ENCODE results near the gene BET1L.
"Not testable (repeated sequence)": the region's sequence is repeated elsewhere in the genome, so short reads cannot be mapped to it uniquely, and the experiment has no call there.

Gene BET1L

DNA sequence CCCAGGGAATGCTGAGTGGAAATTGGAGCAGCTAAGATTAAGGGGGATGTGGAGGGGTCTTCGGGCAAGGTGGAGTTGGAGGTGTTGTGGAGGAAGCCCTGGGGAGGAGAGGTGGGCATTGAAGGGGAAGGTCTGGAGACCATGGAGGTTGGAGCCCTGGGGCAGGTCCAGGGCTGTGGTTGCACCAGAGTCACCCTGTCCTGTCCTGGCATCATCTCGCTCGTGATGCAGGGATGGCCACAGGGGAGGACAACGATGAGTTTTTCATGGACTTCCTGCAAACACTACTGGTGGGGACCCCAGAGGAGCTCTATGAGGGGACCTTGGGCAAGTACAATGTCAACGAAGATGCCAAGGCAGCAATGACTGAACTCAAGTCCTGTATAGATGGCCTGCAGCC, 13.7 kb downstream of the BET1L start:
- peak; percentile 5 for DNase-seq

DNA sequence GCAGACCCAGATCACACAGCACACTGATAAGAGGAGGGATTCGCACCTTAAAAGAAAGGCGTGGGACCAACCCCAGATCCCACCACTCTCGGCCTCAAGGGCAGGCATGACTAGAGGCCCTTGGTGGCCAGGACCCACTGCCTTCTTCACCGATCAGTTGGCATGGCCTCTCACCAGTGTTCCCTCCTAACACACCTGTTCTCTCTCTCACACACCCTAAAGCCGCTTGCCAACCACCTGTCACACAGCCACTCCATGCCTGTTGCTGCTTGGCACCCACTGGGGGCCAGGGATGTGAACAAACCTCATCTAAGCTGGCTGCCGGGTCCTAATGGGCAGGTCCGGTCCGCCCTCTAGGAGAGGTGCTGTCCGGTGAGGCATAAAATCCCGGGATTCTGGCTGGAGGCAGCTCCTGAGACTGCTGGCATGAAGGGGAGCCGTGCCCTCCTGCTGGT, 14.5 kb downstream of the BET1L start, which contains the start of gene SCGB1C1:
Gene SCGB1C1 (plus strand): TSS at position 405 of the 455 bp plus-strand sequence. CDS start 22 bp downstream, at position 427.
- DNase-seq, result not testable (repeated sequence)

DNA sequence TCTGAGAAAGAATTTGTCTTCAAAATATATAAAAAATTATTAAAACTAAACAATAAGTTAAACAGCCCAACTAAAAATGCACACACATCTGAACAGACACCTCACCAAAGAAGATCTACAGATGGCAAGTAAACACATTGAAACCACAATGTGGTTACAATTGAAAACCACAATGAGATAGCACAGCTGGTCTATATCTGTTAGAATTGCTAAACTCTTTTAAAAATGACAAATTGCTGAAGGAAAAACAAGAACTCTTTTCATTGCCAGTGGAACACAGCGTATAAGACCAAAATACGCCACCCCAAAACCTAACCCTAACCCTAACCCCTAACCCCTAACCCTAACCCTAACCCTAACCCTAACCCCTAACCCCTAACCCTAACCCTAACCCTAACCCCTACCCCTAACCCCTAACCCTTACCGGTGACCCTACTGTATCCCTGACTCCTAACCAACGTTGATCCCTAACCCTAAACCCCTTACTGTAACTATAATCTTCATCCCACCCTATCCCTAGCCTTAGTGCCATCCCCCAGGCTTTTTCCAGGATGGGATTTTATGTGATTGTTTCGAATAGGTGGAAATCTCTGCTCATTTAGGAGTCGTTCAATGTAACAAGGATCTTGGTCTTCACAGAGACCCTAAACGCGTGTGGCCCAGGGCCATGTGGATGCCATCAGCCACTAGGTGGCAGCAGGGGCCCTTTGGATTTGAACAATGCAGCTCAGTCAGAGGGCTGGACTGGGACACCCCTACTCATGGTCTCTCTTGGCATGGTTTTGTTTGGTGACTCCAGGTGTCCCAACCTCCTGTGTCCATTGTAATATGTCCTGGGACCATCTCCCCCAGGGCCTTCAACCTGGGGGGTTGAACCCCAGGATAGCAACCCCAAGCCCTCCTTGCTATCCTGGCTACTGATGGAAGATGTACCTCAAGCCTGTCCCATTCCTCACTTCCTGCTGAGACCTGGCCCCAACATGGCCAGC, 15.4 kb downstream of the BET1L start:
- peak; percentile 18 for DNase-seq

DNA sequence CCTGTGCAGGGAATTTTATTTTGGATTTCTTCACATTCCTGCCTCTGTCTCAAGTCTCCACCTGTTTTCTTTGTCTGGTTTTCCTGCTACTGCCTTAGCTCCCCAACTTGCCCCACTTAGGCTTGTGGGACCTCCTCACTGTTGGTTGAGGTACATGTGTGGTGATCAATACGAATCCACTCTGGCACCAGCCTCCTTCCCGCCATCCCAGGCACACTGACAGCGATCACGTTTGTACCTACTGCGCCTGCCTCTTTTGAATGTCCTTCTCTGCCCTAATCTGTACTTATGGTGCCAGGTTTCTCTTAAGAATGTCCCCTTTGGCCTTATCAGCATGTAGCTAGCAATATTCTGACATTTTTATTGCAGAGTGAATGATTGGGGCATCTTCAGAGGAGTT, 16.7 kb downstream of the BET1L start:
- DNase-seq, result not testable (repeated sequence)

DNA sequence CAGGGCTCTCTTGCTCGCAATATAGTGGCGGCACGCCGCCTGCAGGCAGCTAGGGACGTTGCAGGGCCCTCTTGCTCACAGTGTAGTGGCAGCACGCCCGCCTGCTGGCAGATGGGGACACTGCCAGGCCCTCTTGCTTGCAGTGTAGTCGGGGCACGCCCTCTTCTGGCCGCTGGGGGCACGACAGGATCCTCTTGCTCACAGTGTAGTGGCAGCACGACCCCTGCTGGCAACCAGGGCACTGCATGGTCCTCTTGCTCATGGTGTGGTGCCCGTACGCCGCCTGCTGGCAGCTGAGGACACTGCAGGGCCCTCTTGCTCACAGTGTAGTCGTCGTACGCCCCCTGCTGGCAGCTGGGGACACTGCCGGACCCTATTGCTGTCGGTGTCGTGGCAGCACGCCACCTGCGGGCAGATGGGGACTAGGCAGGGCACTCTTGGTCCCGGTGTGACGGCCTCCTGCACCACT, 17.3 kb downstream of the BET1L start:
- peak; percentile 18 for DNase-seq

DNA sequence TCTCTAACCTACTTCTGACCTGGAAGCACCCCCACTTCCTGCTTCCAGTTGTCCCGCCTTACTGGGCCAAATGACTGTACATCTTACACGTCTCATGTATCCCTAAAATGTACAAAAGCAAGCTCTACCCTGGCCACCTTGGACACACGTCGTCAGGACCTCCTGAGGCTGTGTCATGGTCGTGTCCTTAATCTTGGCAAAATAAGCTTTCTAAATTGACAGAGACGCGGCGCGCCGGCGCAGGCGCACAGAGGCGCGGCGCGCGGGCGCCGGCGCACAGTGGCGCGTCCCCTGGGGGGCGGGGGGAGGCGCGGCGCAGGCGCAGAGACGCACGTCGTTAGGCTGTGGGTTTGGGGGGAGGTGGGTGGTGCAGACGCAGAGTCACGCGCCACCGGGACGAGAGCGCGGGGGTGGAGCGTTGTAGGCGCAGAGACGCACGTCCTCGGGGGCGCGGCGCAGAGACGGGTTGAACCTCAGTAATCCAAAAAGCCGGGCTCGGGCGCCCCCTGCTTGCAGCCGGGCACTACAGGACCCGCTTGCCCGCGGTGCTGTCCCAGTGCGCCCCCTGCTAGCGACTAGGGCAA, 17.9 kb downstream of the BET1L start:
- peak; percentile 5 for DNase-seq

DNA sequence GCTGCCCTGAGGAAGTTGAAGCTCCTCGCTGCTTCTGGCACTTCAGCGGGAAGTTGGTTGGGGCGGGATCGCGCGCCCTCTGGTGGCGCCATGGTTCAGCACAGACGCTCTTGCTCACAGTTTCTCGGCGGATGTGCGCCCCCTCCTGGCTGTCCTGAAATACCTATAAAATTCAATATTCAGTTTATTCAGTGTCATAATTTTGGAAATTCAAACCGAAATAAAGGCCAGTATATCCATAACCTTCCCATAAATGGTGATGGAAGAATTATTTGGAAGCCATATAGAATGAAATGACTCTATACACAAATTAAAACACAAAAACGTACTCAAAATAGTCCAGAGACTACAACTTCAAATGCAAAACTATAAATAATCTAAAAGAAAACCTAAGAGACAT, 27.0 kb downstream of the BET1L start:
- DNase-seq, result not testable (repeated sequence)
